PFSK-1 (cell line): ENCODE measurements around the gene RERE.

Experiments used
- FOXP2 ChIP-seq: optimal IDR thresholded peaks from 2 replicates; pipeline ENCODE3; 2011; ENCODE audit warnings: borderline replicate concordance, control low read depth, inconsistent platforms; ENCODE audit not compliant: insufficient read depth; ENCODE audit errors: extremely low read length, extremely low read depth
- POLR2AphosphoS5 ChIP-seq: IDR thresholded peaks from 2 replicates; pipeline ENCODE4 v1.6.1; 2012; ENCODE audit warnings: low read depth, mild to moderate bottlenecking, control low read depth, low read length, moderate library complexity
- REST ChIP-seq, 2 experiments: IDR thresholded peaks; 2 replicates each; pipeline versions ENCODE4 v1.6.1 to v1.8.0; 2011 to 2012; ENCODE audit warnings: low read depth in 2 of 2, low read length in 2 of 2, control low read depth in 1 of 2, inconsistent platforms in 1 of 2, mild to moderate bottlenecking in 1 of 2, moderate library complexity in 1 of 2; ENCODE audit not compliant: insufficient read depth in 1 of 2
- SIN3A ChIP-seq: IDR thresholded peaks from 2 replicates; pipeline ENCODE4 v1.6.1; 2012; ENCODE audit warnings: mild to moderate bottlenecking, low read length, moderate library complexity, borderline replicate concordance; ENCODE audit not compliant: insufficient read depth
- TAF1 ChIP-seq: IDR thresholded peaks from 2 replicates; pipeline ENCODE4 v1.6.1; 2012; ENCODE audit warnings: low read length, control low read depth, borderline replicate concordance; ENCODE audit not compliant: insufficient read depth

The RERE gene

DNA sequence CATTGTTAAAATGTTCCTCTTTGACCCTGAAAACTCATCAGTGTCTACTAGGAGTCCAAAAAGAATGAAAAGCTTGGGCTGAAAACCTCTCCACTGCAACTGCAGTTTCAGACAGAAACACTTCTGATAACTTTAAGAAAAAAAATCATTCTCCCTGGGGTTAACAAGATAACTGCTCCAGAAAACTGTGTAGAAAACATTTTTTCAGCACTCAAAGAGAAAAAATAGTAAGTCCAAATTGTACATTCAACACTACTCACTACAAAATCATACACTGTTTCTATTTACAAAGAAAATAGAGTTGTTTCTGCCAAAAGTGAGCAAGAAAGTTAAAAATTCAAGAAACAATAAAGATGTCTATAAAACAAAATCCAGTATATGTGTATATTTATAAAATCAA, 157.8 kb downstream of the RERE start:
- TF ChIP-seq REST (IDR thresholded peaks at IDR 0.05; ENCODE audit: insufficient read depth in 1 of 2, low read depth in 2 of 2, low read length in 2 of 2) (no peak), FOXP2 (no peak), TAF1 (no peak), SIN3A (no peak), POLR2AphosphoS5 (no peak)

- no peak for TF ChIP-seq SIN3A
- TF ChIP-seq TAF1, result no peak
- no peak for TF ChIP-seq REST (IDR thresholded peaks at IDR 0.05; ENCODE audit: insufficient read depth in 1 of 2, low read depth in 2 of 2, low read length in 2 of 2)
- TF ChIP-seq POLR2AphosphoS5, result no peak
- TF ChIP-seq FOXP2, result no peak
These were observed 163.6 kb downstream of the RERE start for GRCh38 chr1:8653878-8654277.

DNA sequence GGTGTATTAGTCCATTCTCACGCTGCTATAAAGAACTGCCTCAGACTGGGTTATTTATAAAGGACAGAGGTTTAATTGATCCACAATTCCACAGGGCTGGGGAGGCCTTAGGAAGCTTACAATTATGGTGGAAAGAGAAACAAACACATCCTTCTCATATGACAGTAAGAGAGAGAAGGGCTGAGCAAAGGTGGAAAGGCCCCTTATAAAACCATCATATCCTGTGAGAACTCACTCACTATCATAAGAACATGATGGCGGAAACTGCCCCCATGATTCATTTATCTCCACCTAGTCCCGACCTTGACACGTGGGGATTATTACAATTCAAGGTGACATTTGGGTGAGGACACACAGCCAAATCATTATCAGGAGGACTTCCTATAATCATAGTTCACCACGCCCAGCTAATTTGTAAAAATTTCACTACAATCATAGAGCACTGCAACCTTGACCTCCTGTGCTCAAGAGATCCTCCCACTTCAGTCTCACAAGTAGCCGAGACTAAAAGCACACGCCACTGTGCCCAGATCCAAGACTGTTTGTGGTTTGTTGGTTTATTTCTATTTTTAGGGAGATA, 164.9 kb downstream of the RERE start:
- TF ChIP-seq TAF1 (no peak), SIN3A (no peak), REST (IDR thresholded peaks at IDR 0.05; ENCODE audit: insufficient read depth in 1 of 2, low read depth in 2 of 2, low read length in 2 of 2) (no peak), POLR2AphosphoS5 (no peak), FOXP2 (no peak)

GRCh38 chr1:8651962-8652361, 165.5 kb downstream of the RERE start:
- TF ChIP-seq FOXP2, result no peak
- TF ChIP-seq REST (IDR thresholded peaks at IDR 0.05; ENCODE audit: insufficient read depth in 1 of 2, low read depth in 2 of 2, low read length in 2 of 2), result no peak
- no peak for TF ChIP-seq POLR2AphosphoS5
- TF ChIP-seq SIN3A, result no peak
- no peak for TF ChIP-seq TAF1

DNA sequence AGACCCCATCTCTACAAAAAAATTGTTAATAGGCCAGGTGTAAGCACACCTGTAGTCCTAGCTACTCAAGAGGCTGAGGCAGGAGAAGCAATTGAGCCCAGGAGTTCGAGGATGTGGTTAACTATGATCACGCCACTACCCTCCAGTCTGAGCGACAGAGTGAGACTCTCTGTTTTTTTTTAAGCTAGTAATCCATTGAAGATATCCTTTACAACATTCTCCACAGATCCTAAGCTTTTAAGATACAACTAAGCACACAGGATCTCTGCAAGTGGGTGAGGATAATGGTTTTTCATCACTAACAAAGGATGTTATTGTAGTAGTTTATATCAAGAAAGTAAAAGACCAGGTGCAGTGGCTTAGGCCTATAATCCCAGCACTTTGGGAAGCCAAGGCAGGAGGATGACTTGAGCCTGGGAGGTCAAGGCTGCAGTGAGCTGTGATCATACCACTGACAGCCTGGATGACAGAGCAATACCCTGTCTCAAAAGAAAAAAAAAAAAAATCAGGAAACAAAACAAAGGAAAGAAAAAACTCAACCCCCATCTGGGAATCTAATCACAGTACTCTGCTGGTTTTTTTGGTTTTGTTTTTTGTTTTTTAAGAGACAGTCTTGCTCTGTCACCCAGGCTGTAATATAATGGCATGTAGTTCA, 166.1 kb downstream of the RERE start:
- TF ChIP-seq POLR2AphosphoS5, result no peak
- no peak for TF ChIP-seq TAF1
